Brain microvascular endothelial cell (primary cell): Measurements from ENCODE around the gene SSRP1.

Experiments
- DNase-seq: peaks from one replicate; pipeline ENCODE4 v3.0.0-alpha.2; 2020
- H3K27ac ChIP-seq: fragments of 250-450 bp; sonication (Bioruptor Pico); 2 replicates; pipeline ENCODE4 v1.5.1; 2020; ENCODE audit warnings: mild to moderate bottlenecking, moderate library complexity
- H3K27me3 ChIP-seq: fragments of 250-450 bp; sonication (Bioruptor Pico); replicated peaks from 2 replicates; pipeline ENCODE4 v1.5.1; 2020; ENCODE audit warnings: mild to moderate bottlenecking
- H3K36me3 ChIP-seq: fragments of 250-450 bp; sonication (Bioruptor Pico); replicated peaks from 2 replicates; pipeline ENCODE4 v1.5.1; 2020; ENCODE audit warnings: mild to moderate bottlenecking
- H3K4me3 ChIP-seq: 2 replicates; pipeline ENCODE4 v1.5.1; 2011; ENCODE audit warnings: low read depth, mild to moderate bottlenecking, control low read depth, low read length, moderate library complexity
- CTCF ChIP-seq: IDR thresholded peaks from 2 replicates; pipeline ENCODE4 v1.5.1; 2011; ENCODE audit warnings: low read depth, mild to moderate bottlenecking, moderate library complexity, low read length, control low read depth, inconsistent platforms; ENCODE audit errors: missing control alignments
- in situ Hi-C: cut with HindIII; loops from 2 replicates; pipeline ENCODE4 v1.10.0; 2017; ENCODE audit warnings: low sequenced_read_pairs, low pct_ligation_motif_present

SSRP1 gene

DNA sequence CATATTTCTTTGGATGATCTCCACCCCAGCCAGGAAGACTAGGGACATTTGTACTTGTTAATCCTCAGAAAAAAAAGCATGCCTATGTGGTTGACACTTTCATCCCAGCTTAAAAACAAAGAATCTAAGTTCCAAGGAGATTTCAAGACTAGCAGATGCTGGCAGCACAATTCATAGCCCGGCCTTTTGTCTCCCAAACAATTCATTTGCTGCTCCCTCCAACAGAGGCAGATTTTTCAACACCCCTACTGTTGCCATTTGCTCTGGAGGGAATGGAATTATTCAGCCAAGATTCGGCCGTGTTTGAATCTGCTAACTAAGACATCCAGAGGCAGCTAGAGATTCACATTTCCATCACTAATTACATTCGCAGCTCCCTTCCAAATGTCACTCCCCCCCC, 17.8 kb upstream of the SSRP1 start:
- H3K27ac ChIP-seq, result no peak overlapping the region
- in situ Hi-C loops, result no loop called here
- no peak for DNase-seq
- no peak overlapping the region for H3K4me3 ChIP-seq
- no peaks in the 10 kb centered on the region for H3K27me3 ChIP-seq
- TF ChIP-seq CTCF, result no peak
- no peaks in the 10 kb centered on the region for H3K36me3 ChIP-seq

DNA sequence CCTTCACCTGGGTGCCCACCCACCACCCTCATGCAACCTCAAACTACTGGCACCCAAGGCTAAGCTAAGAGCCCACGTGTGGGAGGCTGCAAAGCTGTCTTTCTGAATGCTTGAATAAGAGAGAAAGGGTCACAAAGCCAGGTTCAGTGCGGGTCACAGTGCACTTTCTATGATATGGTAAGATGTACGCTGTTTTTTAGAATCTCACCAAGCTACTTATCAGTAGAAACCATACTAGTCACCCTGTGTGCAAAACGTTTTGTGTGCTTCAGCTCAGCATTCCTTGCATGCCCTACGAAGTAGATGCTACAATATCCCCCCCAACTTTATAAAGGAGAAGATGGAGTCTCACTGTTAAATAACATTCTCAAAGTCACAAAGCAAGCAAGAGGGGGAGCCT, 17.3 kb upstream of the SSRP1 start:
- no peak for DNase-seq
- no peak for TF ChIP-seq CTCF
- Histone ChIP-seq H3K36me3 (no peaks in the 10 kb centered on the region), H3K4me3 (no peak overlapping the region), H3K27me3 (no peaks in the 10 kb centered on the region), H3K27ac (no peak overlapping the region)
- in situ Hi-C loops, result no loop called here

- DNase-seq, result no peak
- in situ Hi-C loops, result no loop called here
- peak; percentile 92 for TF ChIP-seq CTCF
- H3K27me3 ChIP-seq, result no peaks in the 10 kb centered on the region
- no peak overlapping the region for H3K27ac ChIP-seq
- H3K36me3 ChIP-seq, result no peaks in the 10 kb centered on the region
- peak overlapping the region; percentile 15 for H3K4me3 ChIP-seq
Measured at GRCh38 chr11:57349491-57350274, 14.0 kb upstream of the SSRP1 start.

GRCh38 chr11:57348636-57349313, 13.1 kb upstream of the SSRP1 start:
- no peaks in the 10 kb centered on the region for H3K27me3 ChIP-seq
- TF ChIP-seq CTCF, result no peak
- DNase-seq, result no peak
- no peak overlapping the region for H3K27ac ChIP-seq
- H3K4me3 ChIP-seq, result no peak overlapping the region
- no peaks in the 10 kb centered on the region for H3K36me3 ChIP-seq
- in situ Hi-C loops, result no loop called here

DNA sequence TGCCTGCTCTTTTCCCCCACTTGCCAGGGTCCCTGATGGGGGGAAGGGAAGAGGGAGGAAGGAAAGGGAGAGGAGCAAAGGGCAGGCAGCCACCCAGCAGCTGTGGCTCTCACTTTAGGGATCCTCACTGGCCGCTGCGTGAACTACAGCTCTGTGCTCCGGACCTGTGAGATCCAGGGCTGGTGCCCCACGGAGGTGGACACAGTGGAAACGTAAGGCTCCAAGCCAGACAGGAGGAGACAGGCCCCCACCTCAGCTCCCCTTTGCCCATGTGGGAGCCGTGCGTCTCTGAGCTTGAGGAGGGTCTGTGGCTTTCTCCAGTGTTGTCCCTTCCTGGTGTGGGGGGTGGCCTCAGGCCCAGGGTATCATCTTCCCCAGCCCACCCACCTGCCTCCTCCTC, 12.4 kb upstream of the SSRP1 start:
- no peak for TF ChIP-seq CTCF
- in situ Hi-C loops, result no loop called here

More for the DNA sequence above, 12.4 kb upstream of the SSRP1 start:
- Histone ChIP-seq H3K27ac (no peak overlapping the region), H3K36me3 (no peaks in the 10 kb centered on the region), H3K27me3 (no peaks in the 10 kb centered on the region), H3K4me3 (no peak overlapping the region)
- DNase-seq, result no peak
